Small intestine (tissue), 7 donors: ENCODE results near the gene NAB1. TPM values are rescaled to one million over a fixed set of nuclear protein-coding genes. Genes with fewer than 3 reads are reported as not detected.

Source experiments
- DNase-seq, 2 donors: peaks; one replicate each; pipeline versions ENCODE4 v3.0.0 to v3.0.0-alpha.2; 2013
- FAIRE-seq: peaks from 2 replicates; lab custom pipeline; 2012; peaks lifted over from hg19 to GRCh38; lab: Jason Lieb, UNC
- H3K27ac ChIP-seq, 3 donors: one replicate each; pipeline ENCODE4 v1.5.1; 2013; ENCODE audit warnings: low read length in 2 of 3, mild to moderate bottlenecking in 2 of 3, control low read depth in 1 of 3, inconsistent platforms in 1 of 3, low read depth in 1 of 3, moderate library complexity in 1 of 3
- H3K27me3 ChIP-seq, 3 donors: one replicate each; pipeline ENCODE4 v1.6.1; 2013; ENCODE audit warnings: low read length in 3 of 3, inconsistent platforms in 1 of 3; ENCODE audit not compliant: control insufficient read depth in 3 of 3, insufficient read depth in 3 of 3
- H3K36me3 ChIP-seq, 3 donors: one replicate each; pipeline ENCODE4 v1.6.1; 2013; ENCODE audit warnings: low read length in 3 of 3, inconsistent platforms in 1 of 3, low read depth in 1 of 3, mild to moderate bottlenecking in 1 of 3, moderate library complexity in 1 of 3; ENCODE audit not compliant: control insufficient read depth in 3 of 3, insufficient read depth in 2 of 3
- H3K4me1 ChIP-seq, 3 donors: one replicate each; pipeline ENCODE4 v1.6.1; 2013; ENCODE audit warnings: low read length in 2 of 3, inconsistent platforms in 1 of 3, low read depth in 1 of 3, mild to moderate bottlenecking in 1 of 3, moderate library complexity in 1 of 3; ENCODE audit not compliant: control insufficient read depth in 3 of 3, insufficient read depth in 2 of 3
- H3K4me3 ChIP-seq, 3 donors: one replicate each; pipeline ENCODE4 v1.5.1; 2013; ENCODE audit warnings: low read length in 3 of 3, control low read depth in 1 of 3, inconsistent platforms in 1 of 3, low read depth in 1 of 3, mild to moderate bottlenecking in 1 of 3, moderate library complexity in 1 of 3
- H3K9me3 ChIP-seq, 2 donors: one replicate each; pipeline ENCODE4 v1.6.1; 2013; ENCODE audit warnings: low read depth in 1 of 2, low read length in 1 of 2; ENCODE audit not compliant: control insufficient read depth in 2 of 2, insufficient read depth in 1 of 2
- WGBS, 3 donors: extraction: QIAGEN DNeasy Blood & Tissue Kit; methylation state at CpG; one replicate each; pipeline ENCODE4 v1.1.7; 2013; 5-methylcytosine and 5-hydroxymethylcytosine counted together
- polyA plus RNA-seq, 4 donors: library from polyadenylated mRNA; stranded (reverse) in 3 of 4; unstranded in 1 of 4; fragments of 200-250 nt in 3 of 4; fragments of 120-200 nt in 1 of 4; gene quantifications; one replicate each; pipeline versions ENCODE4 v1.2.1 to v1.2.3, GENCODE V29; 2013
- donor health status: healthy with polysubstance abuse.
- donor health status: control.
- donor health status: control.
- donor health status: Bipolar disorder and iron deficiency.
- donor health status: healthy.

The NAB1 gene
- polyA plus RNA-seq, 4 donors, result 5.1 to 44.1 (median 11.6) TPM

- no peak for DNase-seq
- peaks cover 0 to 4% (median 0%) of the 10 kb centered on the region in 3 donors for H3K4me1 ChIP-seq
- H3K27me3 ChIP-seq, result no peaks in the 10 kb centered on the region
- no peak for FAIRE-seq
- H3K4me3 ChIP-seq, result no peak overlapping the region
- no peak overlapping the region for H3K27ac ChIP-seq
- peaks cover 4 to 13% (median 6%) of the 10 kb centered on the region in 3 donors for H3K36me3 ChIP-seq
- WGBS, 3 donors, result 78 to 86% (median 85%) methylated on average over 10 of the region's 10 CpGs
- H3K9me3 ChIP-seq, result no peaks in the 10 kb centered on the region
Measured at GRCh38 chr2:190670182-190670946, 21.5 kb downstream of the NAB1 start.

- Histone ChIP-seq H3K4me3 (no peak overlapping the region), H3K36me3 (peaks cover 4 to 18% (median 6%) of the 10 kb centered on the region in 3 donors), H3K27me3 (no peaks in the 10 kb centered on the region), H3K27ac (peak overlapping the region in 2 of 3 donors; percentile 11 to 67), H3K4me1 (peaks cover 0 to 4% (median 0%) of the 10 kb centered on the region in 3 donors), H3K9me3 (no peaks in the 10 kb centered on the region)
- FAIRE-seq, result no peak
- DNase-seq, result no peak
- WGBS, 3 donors, result 10 to 29% (median 20%) methylated on average over 1 of the region's 1 CpG
Measured at GRCh38 chr2:190674966-190675650, 26.2 kb downstream of the NAB1 start.

- H3K9me3 ChIP-seq, result no peaks in the 10 kb centered on the region
- peaks cover 0 to 4% (median 0%) of the 10 kb centered on the region in 3 donors for H3K4me1 ChIP-seq
- no peaks in the 10 kb centered on the region for H3K27me3 ChIP-seq
- DNase-seq (no peak), FAIRE-seq (no peak)
- H3K36me3 ChIP-seq, result peaks cover 2 to 16% (median 4%) of the 10 kb centered on the region in 3 donors
- H3K4me3 ChIP-seq, result no peak overlapping the region
- H3K27ac ChIP-seq, result no peak overlapping the region
- WGBS, 3 donors, result 84 to 93% (median 89%) methylated on average over 4 of the region's 4 CpGs
Measured at GRCh38 chr2:190677255-190677654, 28.4 kb downstream of the NAB1 start.

GRCh38 chr2:190678444-190679162 is 29.7 kb downstream of the NAB1 start:
- Histone ChIP-seq H3K27me3 (no peaks in the 10 kb centered on the region), H3K4me3 (no peak overlapping the region), H3K9me3 (no peaks in the 10 kb centered on the region), H3K27ac (peak overlapping the region in 1 of 3 donors; percentile 41), H3K36me3 (peaks cover 0 to 17% (median 4%) of the 10 kb centered on the region in 3 donors), H3K4me1 (peaks cover 0 to 4% (median 0%) of the 10 kb centered on the region in 3 donors)
- FAIRE-seq (no peak), DNase-seq (no peak)
- WGBS, 3 donors, result 59 to 86% (median 59%) methylated on average over 6 of the region's 6 CpGs

GRCh38 chr2:190679391-190679790 is 30.5 kb downstream of the NAB1 start:
- Histone ChIP-seq H3K9me3 (no peaks in the 10 kb centered on the region), H3K36me3 (peaks cover 0 to 14% (median 4%) of the 10 kb centered on the region in 3 donors), H3K27ac (no peak overlapping the region), H3K27me3 (no peaks in the 10 kb centered on the region), H3K4me1 (peaks cover 0 to 4% (median 0%) of the 10 kb centered on the region in 3 donors), H3K4me3 (no peak overlapping the region)
- no peak for DNase-seq
- FAIRE-seq, result no peak
- 90 to 95% (median 92%) methylated on average over 1 of the region's 1 CpG for WGBS, 3 donors

- 79 to 91% (median 82%) methylated on average over 12 of the region's 12 CpGs for WGBS, 3 donors
- FAIRE-seq, result no peak
- Histone ChIP-seq H3K9me3 (no peaks in the 10 kb centered on the region), H3K4me1 (peaks cover 0 to 3% (median 0%) of the 10 kb centered on the region in 3 donors), H3K36me3 (peaks cover 0 to 12% (median 2%) of the 10 kb centered on the region in 3 donors), H3K27ac (peak overlapping the region in 1 of 3 donors; percentile 70), H3K4me3 (no peak overlapping the region), H3K27me3 (no peaks in the 10 kb centered on the region)
- peak; percentile 59 to 62 for DNase-seq
Measured at GRCh38 chr2:190679813-190680591, 31.1 kb downstream of the NAB1 start.

GRCh38 chr2:190682168-190682567 is 33.3 kb downstream of the NAB1 start:
- no peak overlapping the region for H3K4me3 ChIP-seq
- no peaks in the 10 kb centered on the region for H3K4me1 ChIP-seq
- DNase-seq (no peak), FAIRE-seq (no peak)
- peaks cover 0 to 12% (median 3%) of the 10 kb centered on the region in 3 donors for H3K36me3 ChIP-seq
- no peaks in the 10 kb centered on the region for H3K9me3 ChIP-seq
- WGBS, 3 donors, result 86 to 95% (median 89%) methylated on average over 5 of the region's 5 CpGs
- H3K27me3 ChIP-seq, result no peaks in the 10 kb centered on the region
- H3K27ac ChIP-seq, result no peak overlapping the region
